Ascending aorta (tissue), 2 donors: ENCODE data around the gene STXBP6. TPM values are rescaled to one million over a fixed set of nuclear protein-coding genes. Genes with fewer than 3 reads are reported as not detected.

Experiments used
- DNase-seq, 2 donors: peaks; one replicate each; pipeline ENCODE4 v3.0.0-alpha.2; 2019; ENCODE audit warnings: low spot score in 2 of 2
- H3K27ac ChIP-seq, 2 donors: fragments of 200-600 bp; sonication (generic); one replicate each; pipeline ENCODE4 v1.5.1; 2016 to 2017; ENCODE audit warnings: mild to moderate bottlenecking in 1 of 2
- H3K27me3 ChIP-seq: fragments of 200-600 bp; sonication (generic); one replicate; pipeline ENCODE4 v1.5.1; 2017
- H3K36me3 ChIP-seq, 2 donors: fragments of 200-600 bp; sonication (generic); one replicate each; pipeline ENCODE4 v1.5.1; 2016
- H3K4me1 ChIP-seq, 2 donors: fragments of 200-600 bp; sonication (generic); one replicate each; pipeline ENCODE4 v1.5.1; 2016 to 2017; ENCODE audit warnings: mild to moderate bottlenecking in 1 of 2
- H3K4me3 ChIP-seq, 2 donors: fragments of 200-600 bp; sonication (generic); one replicate each; pipeline ENCODE4 v1.5.1; 2016 to 2017; ENCODE audit warnings: mild to moderate bottlenecking in 1 of 2
- H3K9me3 ChIP-seq, 2 donors: fragments of 200-600 bp; sonication (generic); one replicate each; pipeline ENCODE4 v1.5.1; 2016
- CTCF ChIP-seq, 3 experiments: fragments of 200-600 bp in 2 of 3; fragments of 450-650 bp in 1 of 3; sonication (generic) in 2 of 3; IDR thresholded peaks; one replicate each; pipeline ENCODE4 v1.5.1; 2016 to 2019; ENCODE audit warnings: antibody characterized with exemption in 3 of 3, mild to moderate bottlenecking in 1 of 3, moderate library complexity in 1 of 3
- intact Hi-C: fragments of 100-400 bp; cut with DNase I; formaldehyde crosslinking; loops from one replicate; pipeline ENCODE4 v1.15.1; 2023
- total RNA-seq: library from RNA; depleted of rRNA; stranded (reverse); fragments of >200 nt; gene quantifications from one replicate; pipeline ENCODE4 v1.1.0, GENCODE V29; 2016

Gene STXBP6
- total RNA-seq, 1 donor from 2014 or later: 0.21 TPM

- intact Hi-C loops: no loop called here
- Histone ChIP-seq H3K9me3 (no peaks in the 10 kb centered on the region), H3K27me3 (no peaks in the 10 kb centered on the region), H3K27ac (no peak overlapping the region), H3K4me1 (no peaks in the 10 kb centered on the region), H3K4me3 (no peak overlapping the region), H3K36me3 (no peaks in the 10 kb centered on the region)
- no peak for DNase-seq
- no peak for TF ChIP-seq CTCF (IDR thresholded peaks at IDR 0.05)
Observed at GRCh38 chr14:25004389-25004809, 45.5 kb downstream of the STXBP6 start.

GRCh38 chr14:25003537-25003936, 46.4 kb downstream of the STXBP6 start:
- no peaks in the 10 kb centered on the region for H3K36me3 ChIP-seq
- no peaks in the 10 kb centered on the region for H3K4me1 ChIP-seq
- no peaks in the 10 kb centered on the region for H3K27me3 ChIP-seq
- no peaks in the 10 kb centered on the region for H3K9me3 ChIP-seq
- no peak for TF ChIP-seq CTCF (IDR thresholded peaks at IDR 0.05)
- no peak overlapping the region for H3K4me3 ChIP-seq
- no peak for DNase-seq
- no peak overlapping the region for H3K27ac ChIP-seq
- intact Hi-C loops: no loop called here

- no peaks in the 10 kb centered on the region for H3K36me3 ChIP-seq
- no peak for DNase-seq
- no peaks in the 10 kb centered on the region for H3K4me1 ChIP-seq
- no peaks in the 10 kb centered on the region for H3K9me3 ChIP-seq
- no peak overlapping the region for H3K27ac ChIP-seq
- H3K27me3 ChIP-seq: no peaks in the 10 kb centered on the region
- intact Hi-C loops: no loop called here
- no peak overlapping the region for H3K4me3 ChIP-seq
- no peak for TF ChIP-seq CTCF (IDR thresholded peaks at IDR 0.05)
Observed at GRCh38 chr14:25001601-25002000, 48.3 kb downstream of the STXBP6 start.

- H3K4me3 ChIP-seq: no peak overlapping the region
- intact Hi-C loops: no loop called here
- TF ChIP-seq CTCF (IDR thresholded peaks at IDR 0.05): no peak
- H3K27me3 ChIP-seq: no peaks in the 10 kb centered on the region
- no peaks in the 10 kb centered on the region for H3K4me1 ChIP-seq
- H3K36me3 ChIP-seq: no peaks in the 10 kb centered on the region
- DNase-seq: no peak
- no peaks in the 10 kb centered on the region for H3K9me3 ChIP-seq
- H3K27ac ChIP-seq: no peak overlapping the region
Observed at GRCh38 chr14:25001156-25001555, 48.8 kb downstream of the STXBP6 start.

GRCh38 chr14:24999157-24999556, 50.8 kb downstream of the STXBP6 start:
- TF ChIP-seq CTCF (IDR thresholded peaks at IDR 0.05): no peak
- Histone ChIP-seq H3K36me3 (no peaks in the 10 kb centered on the region), H3K4me3 (no peak overlapping the region), H3K27me3 (no peaks in the 10 kb centered on the region), H3K27ac (no peak overlapping the region), H3K9me3 (no peaks in the 10 kb centered on the region), H3K4me1 (no peaks in the 10 kb centered on the region)
- intact Hi-C loops: no loop called here
- no peak for DNase-seq
